ENCODE data around the gene PRTFDC1.

DNA sequence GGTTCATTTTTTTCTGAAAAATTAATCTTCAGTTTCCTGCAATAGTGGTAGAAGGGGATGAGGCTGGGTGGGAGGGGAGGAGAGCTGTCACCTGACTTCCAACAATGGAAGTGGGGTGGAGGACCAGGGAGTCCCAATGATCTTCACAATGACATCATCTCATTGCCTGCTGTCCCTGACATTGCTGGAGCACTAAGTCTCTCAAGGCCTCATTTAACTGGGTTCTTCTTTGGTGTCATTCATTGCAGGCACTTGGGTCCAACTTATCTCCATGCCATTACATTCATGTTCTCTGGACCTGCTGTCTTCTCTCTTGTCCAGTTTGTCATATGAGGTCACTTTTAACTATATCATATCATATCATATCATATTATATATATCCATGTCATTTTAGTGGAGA lies 34.4 kb downstream of the PRTFDC1 start:
- TF ChIP-seq GATA2 (IDR thresholded peaks at IDR 0.05; ENCODE audit: low read depth, low read length) (no peak), GATA3 (IDR thresholded peaks at IDR 0.05; ENCODE audit: low read depth, low read length) (no peak)

All from SH-SY5Y (cell line).